H1 (cell line): Measurements from ENCODE around the gene ANKLE1. TPM values are rescaled to one million over a fixed set of nuclear protein-coding genes. Genes with fewer than 3 reads are reported as not detected.

Source experiments
- CTCF ChIA-PET: fragments of 300-600 bp; sonication (Branson Sonifier 250); formaldehyde crosslinking; loops from one replicate; lab custom pipeline; 2021; ENCODE audit not compliant: partially characterized antibody; lab: Charles Lee
- POLR2A ChIA-PET: fragments of 300-600 bp; sonication (Branson Sonifier 250); formaldehyde crosslinking; loops from one replicate; lab custom pipeline; 2021; ENCODE audit warnings: inconsistent platforms; ENCODE audit not compliant: partially characterized antibody; lab: Charles Lee
- DNase-seq, 2 experiments: peaks; one replicate each; pipeline versions ENCODE4 v3.0.0 to v3.0.0-alpha.2; 2010 to 2022; ENCODE audit warnings: low spot score in 2 of 2, low read depth in 1 of 2, mixed read lengths in 1 of 2
- FAIRE-seq: peaks from 2 replicates; lab custom pipeline; 2011; peaks lifted over from hg19 to GRCh38; lab: Jason Lieb, UNC
- H2AFZ ChIP-seq: 2 replicates; pipeline ENCODE4 v1.8.1; 2012; ENCODE audit warnings: low read length, inconsistent platforms
- H2AK5ac ChIP-seq: 2 replicates; pipeline ENCODE4 v1.6.1; 2013; ENCODE audit warnings: low read depth, low read length
- H2BK120ac ChIP-seq: replicated peaks from 2 replicates; pipeline ENCODE3; 2013; ENCODE audit warnings: low read depth, low read length, inconsistent platforms
- H2BK12ac ChIP-seq: 2 replicates; pipeline ENCODE4 v1.6.1; 2013; ENCODE audit warnings: low read depth, low read length
- H2BK15ac ChIP-seq: 2 replicates; pipeline ENCODE4 v1.6.1; 2013; ENCODE audit warnings: low read length
- H2BK20ac ChIP-seq: 2 replicates; pipeline ENCODE4 v1.6.1; 2013; ENCODE audit warnings: low read length
- H2BK5ac ChIP-seq: 2 replicates; pipeline ENCODE4 v1.6.1; 2013; ENCODE audit warnings: low read depth, low read length
- H3K14ac ChIP-seq: 2 replicates; pipeline ENCODE4 v1.6.1; 2013; ENCODE audit warnings: inconsistent platforms; ENCODE audit not compliant: insufficient read length
- H3K18ac ChIP-seq: 2 replicates; pipeline ENCODE4 v1.6.1; 2013; ENCODE audit warnings: low read length; ENCODE audit errors: extremely low read depth
- H3K23ac ChIP-seq: 2 replicates; pipeline ENCODE4 v1.6.1; 2013; ENCODE audit warnings: inconsistent platforms; ENCODE audit not compliant: insufficient read length
- H3K23me2 ChIP-seq: 2 replicates; pipeline ENCODE4 v1.6.1; 2013; ENCODE audit warnings: low read depth, low read length
- H3K27ac ChIP-seq: 2 replicates; pipeline ENCODE4 v1.6.1; 2011; ENCODE audit warnings: low read depth, low read length, inconsistent platforms
- H3K27me3 ChIP-seq, 4 experiments: replicated peaks in 1 of 4; 1 replicate in 1 of 4; 2 replicates in 3 of 4; pipeline versions ENCODE4 v1.6.1 to v1.8.1; 2011 to 2013; ENCODE audit warnings: low read length in 3 of 4, mild to moderate bottlenecking in 3 of 4, inconsistent platforms in 2 of 4, mixed read lengths in 2 of 4, moderate library complexity in 1 of 4; ENCODE audit not compliant: control insufficient read depth in 3 of 4, insufficient read depth in 3 of 4; ENCODE audit errors: extremely low read depth in 1 of 4
- H3K36me3 ChIP-seq, 4 experiments: 2 replicates each; pipeline versions ENCODE4 v1.6.1 to v1.8.1; 2011 to 2013; ENCODE audit warnings: mild to moderate bottlenecking in 4 of 4, low read length in 3 of 4, moderate library complexity in 2 of 4, control low read depth in 1 of 4, inconsistent platforms in 1 of 4; ENCODE audit not compliant: insufficient read depth in 4 of 4, control insufficient read depth in 2 of 4
- H3K4ac ChIP-seq: replicated peaks from 2 replicates; pipeline ENCODE3; 2013; ENCODE audit warnings: low read length, low read depth, mixed read lengths, inconsistent platforms; ENCODE audit not compliant: insufficient read length
- H3K4me1 ChIP-seq, 4 experiments: replicated peaks in 1 of 4; 1 replicate in 1 of 4; 2 replicates in 3 of 4; pipeline versions ENCODE4 v1.6.1 to v1.8.1; 2011 to 2013; ENCODE audit warnings: low read length in 3 of 4, inconsistent platforms in 2 of 4, mixed read lengths in 1 of 4; ENCODE audit not compliant: insufficient read depth in 4 of 4, control insufficient read depth in 3 of 4
- H3K4me2 ChIP-seq, 2 experiments: 2 replicates each; pipeline versions ENCODE4 v1.6.1 to v1.8.1; 2011 to 2013; ENCODE audit warnings: low read depth in 2 of 2, low read length in 2 of 2, control low read depth in 1 of 2, inconsistent platforms in 1 of 2, mild to moderate bottlenecking in 1 of 2; ENCODE audit not compliant: insufficient read depth in 1 of 2
- H3K4me3 ChIP-seq, 4 experiments: fragments of 200-600, 300-600 bp in 1 of 4; sonication (generic), shearing (Covaris generic), sonication (Bioruptor Twin) in 1 of 4; 2 replicates each; pipeline versions ENCODE4 v1.5.1 to v1.8.1; 2011 to 2016; ENCODE audit warnings: low read length in 4 of 4, low read depth in 3 of 4, control low read depth in 2 of 4, inconsistent platforms in 2 of 4, mild to moderate bottlenecking in 2 of 4, mixed read lengths in 1 of 4, moderate library complexity in 1 of 4; ENCODE audit not compliant: insufficient read depth in 2 of 4; ENCODE audit errors: extremely low read depth in 1 of 4
- H3K56ac ChIP-seq: replicated peaks from 2 replicates; pipeline ENCODE3; 2013; ENCODE audit warnings: low read depth, mild to moderate bottlenecking, mixed read lengths, low read length, inconsistent platforms; ENCODE audit not compliant: insufficient read length
- H3K79me1 ChIP-seq: 2 replicates; pipeline ENCODE4 v1.6.1; 2013; ENCODE audit warnings: low read depth, low read length, control low read depth
- H3K79me2 ChIP-seq, 2 experiments: 2 replicates each; pipeline versions ENCODE4 v1.6.1 to v1.8.1; 2012 to 2013; ENCODE audit warnings: low read length in 2 of 2, mild to moderate bottlenecking in 2 of 2, inconsistent platforms in 1 of 2; ENCODE audit not compliant: insufficient read depth in 2 of 2, control insufficient read depth in 1 of 2
- H3K9ac ChIP-seq, 4 experiments: replicated peaks in 1 of 4; 1 replicate in 1 of 4; 2 replicates in 3 of 4; pipeline versions ENCODE4 v1.6.1 to v1.8.1; 2011 to 2013; ENCODE audit warnings: low read depth in 3 of 4, low read length in 3 of 4, control low read depth in 2 of 4, mild to moderate bottlenecking in 2 of 4, moderate library complexity in 2 of 4, inconsistent platforms in 1 of 4; ENCODE audit errors: extremely low read depth in 1 of 4
- H3K9me3 ChIP-seq, 2 experiments: 2 replicates each; pipeline versions ENCODE4 v1.6.1 to v1.8.1; 2012 to 2013; ENCODE audit warnings: mild to moderate bottlenecking in 2 of 2, moderate library complexity in 2 of 2, control low read depth in 1 of 2, inconsistent platforms in 1 of 2, low read depth in 1 of 2, low read length in 1 of 2, mixed read lengths in 1 of 2; ENCODE audit not compliant: insufficient read depth in 2 of 2
- H4K20me1 ChIP-seq, 2 experiments: replicated peaks in 1 of 2; 2 replicates each; pipeline versions ENCODE3 to v1.8.1; 2011 to 2013; ENCODE audit warnings: inconsistent platforms in 2 of 2, low read length in 2 of 2, mild to moderate bottlenecking in 1 of 2; ENCODE audit not compliant: insufficient read depth in 2 of 2, control insufficient read depth in 1 of 2
- H4K5ac ChIP-seq: 2 replicates; pipeline ENCODE4 v1.6.1; 2013; ENCODE audit warnings: low read length, low read depth, mixed read lengths, inconsistent platforms; ENCODE audit not compliant: insufficient read length
- H4K8ac ChIP-seq: 2 replicates; pipeline ENCODE4 v1.8.0; 2013; ENCODE audit warnings: mild to moderate bottlenecking, moderate library complexity, low read length, inconsistent platforms; ENCODE audit not compliant: insufficient read depth; ENCODE audit errors: extremely low read depth
- H4K91ac ChIP-seq: replicated peaks from 2 replicates; pipeline ENCODE3; 2013; ENCODE audit warnings: low read length, mixed read lengths, inconsistent platforms; ENCODE audit not compliant: insufficient read length
- FOSL1 ChIP-seq: IDR thresholded peaks from 2 replicates; pipeline ENCODE4 v1.6.1; 2011; ENCODE audit warnings: mild to moderate bottlenecking, low read depth, low read length, moderate library complexity; ENCODE audit not compliant: insufficient read depth
- POLR2A ChIP-seq, 2 experiments: IDR thresholded peaks; 1 replicate in 1 of 2; 2 replicates in 1 of 2; pipeline ENCODE4 v1.6.1; 2011; ENCODE audit warnings: low read depth in 2 of 2, low read length in 2 of 2, mild to moderate bottlenecking in 2 of 2; ENCODE audit errors: control extremely low read depth in 1 of 2
- POLR2AphosphoS5 ChIP-seq: IDR thresholded peaks from 2 replicates; pipeline ENCODE4 v1.6.1; 2011; ENCODE audit warnings: low read depth, low read length
- WGBS, 2 experiments: shearing (Covaris generic) in 1 of 2; methylation state at CpG; one replicate each; pipeline versions ENCODE4 v1.1.6 to v1.1.7; 2013 to 2015; ENCODE audit warnings: low lambda C conversion rate in 2 of 2, mixed read lengths in 2 of 2, inconsistent platforms in 1 of 2, low coverage in 1 of 2, missing lambda C conversion rate in 1 of 2; ENCODE audit not compliant: insufficient replicate concordance in 2 of 2, insufficient coverage in 1 of 2, insufficient read length in 1 of 2; ENCODE audit errors: extremely low coverage in 1 of 2, missing lambda C conversion rate in 1 of 2; 5-methylcytosine and 5-hydroxymethylcytosine counted together
- polyA plus RNA-seq, 7 experiments: library from polyadenylated mRNA; depleted of rRNA in 3 of 7; stranded (reverse) in 5 of 7; unstranded in 2 of 7; fragments of >200 nt in 5 of 7; fragments of 200-250 nt in 2 of 7; gene quantifications; 1 replicate in 5 of 7; 2 replicates in 1 of 7; 4 replicates in 1 of 7; pipeline versions ENCODE4 v1.2.1 to v1.2.3, GENCODE V29; 2011 to 2013; ENCODE audit warnings: missing spikeins in 2 of 7, mixed read lengths in 2 of 7
- total RNA-seq: library from RNA; stranded (reverse); fragmentation: NEBNext Ultra II Directional; extraction: Animal tissue kit (Norgen Biotek cat#: 25700); gene quantifications from 2 replicates; pipeline ENCODE4 v1.2.1, GENCODE V29; 2021

Gene ANKLE1
- total and polyA plus RNA-seq, 2 of the 8 experiments (the other 6 are each of a cell fraction or from before 2014, with no cell fraction given) = 6.1 to 9.6 TPM

GRCh38 chr19:17254636-17255035 is 27.1 kb upstream of the ANKLE1 start:
- Histone ChIP-seq H2BK20ac (no peak overlapping the region), H2AK5ac (no peak overlapping the region), H3K14ac (no peak overlapping the region), H3K4ac (no peak overlapping the region), H3K36me3 (peaks cover 2 to 10% (median 4%) of the 10 kb centered on the region in 4 experiments; a peak in 4 of 8 replicates), H4K91ac (no peak overlapping the region), H4K20me1 (no peaks in the 10 kb centered on the region), H3K79me1 (no peaks in the 10 kb centered on the region), H2BK5ac (no peak overlapping the region), H3K27me3 (no peaks in the 10 kb centered on the region), H3K9ac (no peak overlapping the region), H4K5ac (no peak overlapping the region), H3K4me1 (no peaks in the 10 kb centered on the region), H3K23me2 (no peaks in the 10 kb centered on the region), H3K18ac (no peak overlapping the region), H3K9me3 (peaks cover 11% of the 10 kb centered on the region in 2 experiments; a peak in 3 of 4 replicates), H2AFZ (no peak overlapping the region), H3K56ac (no peak overlapping the region), H2BK15ac (no peak overlapping the region), H3K27ac (no peak overlapping the region), H3K4me3 (no peak overlapping the region), H3K4me2 (no peak overlapping the region), H3K79me2 (no peaks in the 10 kb centered on the region), H2BK120ac (no peak overlapping the region), H4K8ac (no peak overlapping the region), H3K23ac (no peak overlapping the region), H2BK12ac (no peak overlapping the region)
- 94% methylated on average over 9 of the region's 10 CpGs; no CpG with 5 or more reads in 1 of the 2 experiments for whole genome bisulfite sequencing, 2 experiments
- FAIRE-seq = no peak
- no peak for DNase-seq
- CTCF ChIA-PET = interaction anchor here (0.6 to 2.9 kb wide), 7 partner anchors 9 to 483 kb away, joined by 3 to 15 read pairs (median 4); partner anchors contain the start of gene USHBP1
- POLR2A ChIA-PET = interaction anchor here (0.8 to 1.9 kb wide), 4 partner anchors 10 to 28 kb away, joined by 3 to 5 read pairs (median 4); partner anchors contain the start of genes OCEL1 and USHBP1
- TF ChIP-seq FOSL1 (no peak), POLR2A (IDR thresholded peaks at IDR 0.05; ENCODE audit: control extremely low read depth in 1 of 2, low read depth in 2 of 2, low read length in 2 of 2) (no peak), POLR2AphosphoS5 (no peak)
